Left lung (tissue), 10 donors: ENCODE data around the gene ZNF654. TPM values are rescaled to one million over a fixed set of nuclear protein-coding genes. Genes with fewer than 3 reads are reported as not detected.
"Not testable (repeated sequence)": the region's sequence is repeated elsewhere in the genome, so short reads cannot be mapped to it uniquely, and the experiment has no call there.

Experiments
- ATAC-seq: fragments of 200-7000 bp; cut with Tn5 transposase; one replicate; pipeline ENCODE4 v1.9.1; 2020; ENCODE audit warnings: moderate library complexity
- DNase-seq, 4 donors: peaks; one replicate each; pipeline ENCODE4 v3.0.0-alpha.2; 2013 to 2020
- H3K27ac ChIP-seq, 2 donors: fragments of 200-600 bp; sonication (generic) in 1 of 2; one replicate each; pipeline versions ENCODE4 v1.5.0 to v1.8.0; 2020 to 2021
- H3K27me3 ChIP-seq, 2 donors: fragments of 200-600 bp; sonication (generic) in 1 of 2; one replicate each; pipeline versions ENCODE4 v1.5.0 to v1.8.0; 2020 to 2021
- H3K36me3 ChIP-seq, 2 donors: fragments of 200-600 bp; sonication (generic) in 1 of 2; one replicate each; pipeline versions ENCODE4 v1.5.0 to v1.8.0; 2020 to 2021
- H3K4me1 ChIP-seq, 2 donors: fragments of 200-600 bp; one replicate each; pipeline ENCODE4 v1.8.0; 2021
- H3K4me3 ChIP-seq, 2 donors: fragments of 200-600 bp; sonication (generic) in 1 of 2; one replicate each; pipeline versions ENCODE4 v1.5.0 to v1.8.0; 2020 to 2021; ENCODE audit warnings: mild to moderate bottlenecking in 1 of 2
- H3K9me3 ChIP-seq, 2 donors: fragments of 200-600 bp; sonication (generic) in 1 of 2; one replicate each; pipeline versions ENCODE4 v1.5.0 to v1.8.0; 2020 to 2021
- intact Hi-C, 2 donors: fragments of 100-400 bp; cut with DNase I; formaldehyde crosslinking; loops; one replicate each; pipeline versions ENCODE4 v1.11.2 to v1.14.2; 2022
- polyA plus RNA-seq, 6 donors: library from polyadenylated mRNA; unstranded; fragments of 120-200 nt; gene quantifications; one replicate each; pipeline ENCODE4 v1.2.1, GENCODE V29; 2013; ENCODE audit not compliant: insufficient read length in 6 of 6
- total RNA-seq, 2 donors: library from RNA; stranded (reverse); fragmentation: NEBNext Ultra II Directional; extraction: Animal tissue kit (Norgen Biotek cat#: 25700); gene quantifications; one replicate each; pipeline ENCODE4 v1.2.1, GENCODE V29; 2021
- TF ChIP-seq, protein P1 (sequence below), 2 donors: fragments of 200-600 bp; sonication (generic) in 1 of 2; IDR thresholded peaks; one replicate each; pipeline versions ENCODE4 v1.5.0 to v1.8.0; 2021; ENCODE audit warnings: antibody characterized with exemption in 2 of 2
- donor health status: DM: no; HTN: yes; CAD: no.
- donor health status: DM: no; HTN: no; CAD: no.

Gene ZNF654
- total and polyA plus RNA-seq, 8 donors: 12.5 to 26.6 (median 21.9) TPM

DNA sequence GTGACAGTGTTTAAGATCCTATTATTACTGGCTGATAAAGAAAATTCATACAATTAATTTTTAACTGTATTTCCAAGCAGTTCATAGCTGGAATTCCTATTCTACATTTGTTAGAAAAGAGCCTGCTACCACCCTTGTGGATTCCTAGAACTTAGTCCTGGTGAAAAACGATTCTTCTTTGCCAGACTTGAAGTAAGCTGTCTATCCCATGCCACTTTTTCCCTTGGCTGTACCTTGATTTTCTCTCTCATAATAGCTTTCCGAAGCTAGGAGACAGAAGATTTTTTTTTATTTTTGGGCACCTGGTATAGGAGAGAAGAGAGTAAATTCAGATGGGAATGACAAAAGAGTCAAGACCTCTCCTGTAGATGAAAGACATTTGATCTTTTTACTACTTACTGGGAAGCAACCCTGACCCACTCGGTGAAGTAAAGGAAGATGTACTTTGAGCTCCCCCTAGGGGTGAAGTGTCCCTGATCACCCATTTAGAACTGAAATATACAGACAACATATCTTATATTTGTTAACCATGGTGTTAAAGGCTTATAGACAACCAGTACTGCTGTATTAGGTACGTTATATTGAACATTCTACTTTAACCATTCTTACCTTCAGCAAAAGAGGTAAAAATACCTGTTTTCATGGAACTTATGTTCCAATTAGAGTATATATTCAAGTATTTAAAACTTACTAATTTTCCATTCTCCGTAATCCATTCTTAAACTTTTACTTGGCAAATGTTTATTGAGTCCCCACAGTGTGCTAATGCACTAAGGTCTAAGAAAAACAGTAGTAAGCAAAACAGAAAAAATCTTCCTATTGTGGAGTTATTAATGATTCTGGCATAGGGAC lies 54.5 kb downstream of the ZNF654 start:
- Histone ChIP-seq H3K27ac (no peak overlapping the region), H3K9me3 (no peaks in the 10 kb centered on the region), H3K27me3 (no peaks in the 10 kb centered on the region), H3K4me1 (peaks cover 0 to 11% of the 10 kb centered on the region in 2 donors), H3K36me3 (peaks cover 0 to 5% of the 10 kb centered on the region in 2 donors), H3K4me3 (no peak overlapping the region)
- TF ChIP-seq, protein P1, sequence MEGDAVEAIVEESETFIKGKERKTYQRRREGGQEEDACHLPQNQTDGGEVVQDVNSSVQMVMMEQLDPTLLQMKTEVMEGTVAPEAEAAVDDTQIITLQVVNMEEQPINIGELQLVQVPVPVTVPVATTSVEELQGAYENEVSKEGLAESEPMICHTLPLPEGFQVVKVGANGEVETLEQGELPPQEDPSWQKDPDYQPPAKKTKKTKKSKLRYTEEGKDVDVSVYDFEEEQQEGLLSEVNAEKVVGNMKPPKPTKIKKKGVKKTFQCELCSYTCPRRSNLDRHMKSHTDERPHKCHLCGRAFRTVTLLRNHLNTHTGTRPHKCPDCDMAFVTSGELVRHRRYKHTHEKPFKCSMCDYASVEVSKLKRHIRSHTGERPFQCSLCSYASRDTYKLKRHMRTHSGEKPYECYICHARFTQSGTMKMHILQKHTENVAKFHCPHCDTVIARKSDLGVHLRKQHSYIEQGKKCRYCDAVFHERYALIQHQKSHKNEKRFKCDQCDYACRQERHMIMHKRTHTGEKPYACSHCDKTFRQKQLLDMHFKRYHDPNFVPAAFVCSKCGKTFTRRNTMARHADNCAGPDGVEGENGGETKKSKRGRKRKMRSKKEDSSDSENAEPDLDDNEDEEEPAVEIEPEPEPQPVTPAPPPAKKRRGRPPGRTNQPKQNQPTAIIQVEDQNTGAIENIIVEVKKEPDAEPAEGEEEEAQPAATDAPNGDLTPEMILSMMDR (IDR thresholded peaks at IDR 0.05): peak; percentile 49 to 78
- ATAC-seq (peak; percentile 97), DNase-seq (peak in 2 of 4 donors; percentile 49 to 73)
- intact Hi-C loops: no loop called here

DNA sequence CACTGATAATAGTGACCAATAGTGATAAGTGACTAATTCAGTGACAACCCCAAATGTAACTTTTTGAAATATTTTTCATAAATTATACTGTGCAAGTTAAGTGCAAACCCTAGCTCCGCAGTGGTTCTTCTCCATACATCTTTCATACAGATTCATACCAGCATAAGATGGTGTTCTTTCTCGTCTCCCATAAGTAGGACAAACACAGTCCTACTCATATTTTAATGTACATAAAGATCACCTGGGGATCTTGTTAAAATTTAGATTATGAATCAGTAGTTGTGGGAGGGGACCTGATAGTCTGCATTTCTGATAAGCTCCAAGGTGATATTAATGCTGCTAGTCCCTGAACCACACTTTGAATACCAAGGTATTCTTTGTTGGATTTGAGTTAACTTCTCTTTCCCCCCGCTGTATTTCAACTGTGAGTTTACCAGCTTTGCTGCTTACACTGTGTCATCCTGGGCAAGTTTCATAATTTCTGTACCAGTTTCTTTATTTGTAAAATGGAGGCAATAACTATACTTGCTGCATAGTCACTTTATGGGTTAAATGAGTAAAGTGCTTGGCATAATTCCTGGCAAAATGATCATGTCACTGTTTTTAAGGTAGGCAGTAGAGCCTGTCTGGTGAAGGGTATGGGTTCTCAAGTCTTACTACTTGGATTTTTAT lies 56.0 kb downstream of the ZNF654 start:
- Histone ChIP-seq H3K27ac (no peak overlapping the region), H3K27me3 (no peaks in the 10 kb centered on the region), H3K36me3 (peaks cover 0 to 5% of the 10 kb centered on the region in 2 donors), H3K9me3 (no peaks in the 10 kb centered on the region), H3K4me3 (no peak overlapping the region), H3K4me1 (peaks cover 0 to 11% of the 10 kb centered on the region in 2 donors)
- DNase-seq (no peak), ATAC-seq (no peak)
- intact Hi-C loops: no loop called here
- TF ChIP-seq, protein P1 (IDR thresholded peaks at IDR 0.05): no peak

DNA sequence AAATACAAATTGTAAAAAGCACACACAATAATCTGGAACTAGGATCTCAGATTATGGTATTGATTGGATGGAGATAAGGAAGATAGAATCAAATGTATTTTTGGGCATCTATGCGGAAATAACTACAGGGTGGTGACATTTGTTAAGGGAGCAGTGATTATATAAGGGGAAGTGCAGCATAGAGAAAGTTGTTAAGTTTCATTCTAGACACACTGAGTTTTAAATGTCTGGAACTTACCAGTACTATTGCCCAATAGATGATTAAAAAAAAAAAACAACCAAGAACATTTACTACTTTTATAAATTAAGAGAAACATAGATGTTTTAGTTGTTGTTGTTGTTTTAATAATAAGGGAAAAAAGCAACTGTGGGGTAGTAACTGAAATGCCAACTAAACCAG lies 58.6 kb downstream of the ZNF654 start:
- ATAC-seq: no peak
- intact Hi-C loops: no loop called here
- no peak overlapping the region for H3K4me3 ChIP-seq
- no peaks in the 10 kb centered on the region for H3K27me3 ChIP-seq
- TF ChIP-seq, protein P1 (IDR thresholded peaks at IDR 0.05): no peak
- H3K9me3 ChIP-seq: no peaks in the 10 kb centered on the region
- no peak overlapping the region for H3K27ac ChIP-seq
- H3K36me3 ChIP-seq: peaks cover 0 to 5% of the 10 kb centered on the region in 2 donors
- no peak for DNase-seq
- H3K4me1 ChIP-seq: peaks cover 0 to 3% of the 10 kb centered on the region in 2 donors

DNA sequence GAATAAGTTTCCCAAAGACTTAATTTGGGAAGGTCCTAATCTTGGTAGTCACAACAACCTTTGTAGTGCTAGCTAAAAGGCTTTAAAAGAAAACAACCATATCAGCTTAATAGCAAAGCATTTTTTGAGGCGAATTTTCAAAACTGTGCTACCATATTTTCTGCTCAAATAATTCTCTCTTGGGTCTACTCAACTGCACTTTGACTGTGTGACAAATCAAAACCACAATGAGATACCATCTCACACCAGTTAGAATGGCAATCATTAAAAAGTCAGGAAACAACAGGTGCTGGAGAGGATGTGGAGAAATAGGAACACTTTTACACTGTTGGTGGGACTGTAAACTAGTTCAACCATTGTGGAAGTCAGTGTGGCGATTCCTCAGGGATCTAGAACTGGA lies 59.5 kb downstream of the ZNF654 start:
- H3K9me3 ChIP-seq, H3K27me3 ChIP-seq, H3K4me1 ChIP-seq, intact Hi-C loops, H3K27ac ChIP-seq, H3K36me3 ChIP-seq, ATAC-seq, DNase-seq, H3K4me3 ChIP-seq: not testable (repeated sequence)

DNA sequence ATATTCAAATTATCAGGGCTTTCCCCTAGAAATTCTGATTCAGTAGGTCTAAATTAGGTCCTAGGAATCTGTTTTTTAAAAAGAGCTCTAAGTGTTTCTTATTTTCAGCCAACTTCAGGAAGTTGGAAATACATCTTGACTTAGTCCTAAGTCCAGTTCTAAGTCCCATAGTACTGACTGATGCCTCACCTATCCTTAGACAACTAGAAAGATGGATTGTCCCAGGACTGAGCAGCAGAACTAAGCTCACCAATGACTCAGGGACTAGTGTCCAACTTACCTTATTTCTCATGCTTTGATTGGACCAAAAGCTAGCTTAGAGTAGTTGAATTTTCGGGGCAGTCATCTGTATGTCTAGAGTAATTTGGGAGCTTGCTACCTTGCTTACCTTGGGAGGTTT lies 64.5 kb downstream of the ZNF654 start:
- H3K4me3 ChIP-seq: no peak overlapping the region
- no peak overlapping the region for H3K27ac ChIP-seq
- no peaks in the 10 kb centered on the region for H3K4me1 ChIP-seq
- intact Hi-C loops: no loop called here
- H3K36me3 ChIP-seq: no peaks in the 10 kb centered on the region
- TF ChIP-seq, protein P1 (IDR thresholded peaks at IDR 0.05): no peak
- H3K9me3 ChIP-seq: no peaks in the 10 kb centered on the region
- ATAC-seq (no peak), DNase-seq (no peak)
- no peaks in the 10 kb centered on the region for H3K27me3 ChIP-seq
